Stimulated activated CD8-positive, alpha-beta memory T cell treated with anti-CD3 and anti-CD28 coated beads, Interleukin-7, amount 100 ng/mL, for 24 hours (primary cell): ENCODE results near the gene TTBK2.

Experiments used
- DNase-seq: peaks from one replicate; pipeline ENCODE4 v3.0.0-alpha.2; 2020; ENCODE audit warnings: low read depth

Gene TTBK2

DNA sequence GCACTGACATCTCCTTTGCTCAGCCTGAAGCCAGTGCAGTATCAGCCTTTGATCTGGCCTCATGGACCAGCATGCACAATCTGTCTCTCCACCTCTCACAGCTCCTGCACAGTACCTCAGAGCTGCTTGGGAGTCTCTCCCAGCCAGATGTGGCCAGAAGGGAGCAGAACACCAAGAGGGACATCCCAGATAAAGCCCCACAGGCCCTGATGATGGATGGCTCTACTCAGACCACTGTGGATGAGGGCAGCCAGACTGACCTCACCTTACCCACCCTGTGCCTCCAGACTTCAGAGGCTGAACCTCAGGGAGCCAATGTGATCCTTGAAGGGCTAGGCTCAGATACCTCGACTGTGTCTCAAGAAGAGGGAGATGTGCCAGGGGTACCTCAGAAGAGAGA, 228.0 kb downstream of the TTBK2 start:
- no peak for DNase-seq

DNA sequence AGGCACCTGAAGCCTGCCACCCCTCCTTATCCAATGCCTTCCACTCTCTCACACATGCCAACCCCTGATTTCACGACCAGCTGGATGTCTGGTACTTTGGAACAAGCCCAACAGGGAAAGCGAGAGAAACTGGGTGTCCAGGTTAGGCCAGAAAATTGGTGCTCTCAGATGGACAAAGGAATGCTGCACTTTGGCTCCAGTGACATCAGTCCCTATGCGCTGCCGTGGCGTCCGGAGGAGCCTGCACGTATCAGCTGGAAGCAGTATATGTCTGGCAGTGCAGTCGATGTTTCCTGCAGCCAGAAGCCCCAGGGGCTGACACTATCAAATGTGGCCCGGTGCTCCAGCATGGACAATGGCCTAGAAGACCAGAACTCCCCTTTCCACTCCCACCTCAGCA, 228.8 kb downstream of the TTBK2 start:
- DNase-seq = no peak

DNA sequence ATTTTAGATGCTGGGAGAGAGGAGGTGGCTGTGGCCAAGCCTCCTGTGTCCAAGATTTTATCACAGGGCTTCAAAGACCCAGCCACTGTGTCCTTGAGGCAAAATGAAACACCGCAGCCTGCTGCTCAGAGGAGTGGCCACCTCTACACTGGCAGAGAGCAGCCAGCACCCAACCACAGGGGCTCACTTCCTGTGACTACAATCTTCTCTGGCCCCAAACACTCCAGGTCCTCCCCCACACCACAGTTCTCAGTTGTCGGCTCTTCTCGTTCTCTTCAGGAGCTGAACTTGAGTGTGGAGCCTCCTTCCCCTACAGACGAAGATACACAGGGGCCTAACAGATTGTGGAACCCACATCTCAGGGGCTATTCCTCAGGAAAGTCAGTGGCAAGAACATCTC, 229.3 kb downstream of the TTBK2 start:
- DNase-seq = no peak
